ENCODE data around the gene C1orf35. TPM values are rescaled to one million over a fixed set of nuclear protein-coding genes. Genes with fewer than 3 reads are reported as not detected.

C1orf35 gene
- total and polyA plus RNA-seq, 2 experiments from 2014 or later: 12.3 to 24.6 TPM

DNA sequence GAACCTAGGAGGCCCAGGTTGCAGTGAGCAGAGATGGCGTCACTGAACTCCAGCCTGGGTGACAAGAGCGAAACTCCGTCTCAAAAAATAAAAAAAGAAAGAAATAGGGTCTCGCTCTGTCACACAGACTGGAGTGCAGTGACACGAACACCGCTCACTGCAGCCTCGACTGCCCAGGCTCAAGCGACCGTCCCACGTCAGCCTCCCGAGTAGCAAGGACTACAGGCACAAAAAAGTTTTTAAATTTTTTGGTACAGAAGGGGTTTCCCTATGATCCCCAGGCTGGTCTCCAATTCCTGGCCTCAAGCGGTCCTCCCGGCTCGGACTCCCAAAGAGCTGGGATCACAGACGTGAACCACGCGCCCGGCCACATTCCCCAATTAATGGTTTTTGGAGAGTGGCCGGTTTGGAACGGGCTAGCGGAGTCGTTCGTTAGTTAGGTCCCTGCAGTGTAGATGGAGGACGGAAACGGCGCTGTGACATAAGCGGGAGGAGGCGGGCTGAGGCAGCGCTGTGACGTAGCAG is 36.3 kb upstream of the C1orf35 start:
- peaks cover 40% of the 10 kb centered on the region for H4K20me1 ChIP-seq (ENCODE audit: insufficient read depth, poor library complexity, severe bottlenecking)
- H3K4me1 ChIP-seq (ENCODE audit: insufficient read depth): peaks cover 15% of the 10 kb centered on the region
- peak overlapping the region; percentile 70 for H3K4me2 ChIP-seq
- no peaks in the 10 kb centered on the region for H3K27me3 ChIP-seq
- 27% methylated on average over 29 of the region's 30 CpGs for WGBS (ENCODE audit: low lambda C conversion rate, missing lambda C conversion rate)
- H3K9me2 ChIP-seq (replicated peaks; ENCODE audit: insufficient read depth): no peaks in the 10 kb centered on the region
- H3K4me3 ChIP-seq: peak overlapping the region; percentile 30
- no peaks in the 10 kb centered on the region for H3K36me3 ChIP-seq (replicated peaks; ENCODE audit: insufficient read depth, low read depth)
- TF ChIP-seq EZH2 (IDR thresholded peaks at IDR 0.05; ENCODE audit: borderline replicate concordance) (no peak), EZH2phosphoT487 (IDR thresholded peaks at IDR 0.05; ENCODE audit: low read depth, severe bottlenecking, unreplicated experiment) (no peak)
- TF ChIP-seq, protein P1, sequence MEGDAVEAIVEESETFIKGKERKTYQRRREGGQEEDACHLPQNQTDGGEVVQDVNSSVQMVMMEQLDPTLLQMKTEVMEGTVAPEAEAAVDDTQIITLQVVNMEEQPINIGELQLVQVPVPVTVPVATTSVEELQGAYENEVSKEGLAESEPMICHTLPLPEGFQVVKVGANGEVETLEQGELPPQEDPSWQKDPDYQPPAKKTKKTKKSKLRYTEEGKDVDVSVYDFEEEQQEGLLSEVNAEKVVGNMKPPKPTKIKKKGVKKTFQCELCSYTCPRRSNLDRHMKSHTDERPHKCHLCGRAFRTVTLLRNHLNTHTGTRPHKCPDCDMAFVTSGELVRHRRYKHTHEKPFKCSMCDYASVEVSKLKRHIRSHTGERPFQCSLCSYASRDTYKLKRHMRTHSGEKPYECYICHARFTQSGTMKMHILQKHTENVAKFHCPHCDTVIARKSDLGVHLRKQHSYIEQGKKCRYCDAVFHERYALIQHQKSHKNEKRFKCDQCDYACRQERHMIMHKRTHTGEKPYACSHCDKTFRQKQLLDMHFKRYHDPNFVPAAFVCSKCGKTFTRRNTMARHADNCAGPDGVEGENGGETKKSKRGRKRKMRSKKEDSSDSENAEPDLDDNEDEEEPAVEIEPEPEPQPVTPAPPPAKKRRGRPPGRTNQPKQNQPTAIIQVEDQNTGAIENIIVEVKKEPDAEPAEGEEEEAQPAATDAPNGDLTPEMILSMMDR (IDR thresholded peaks at IDR 0.05; ENCODE audit: poor library complexity): no peak
- no peaks in the 10 kb centered on the region for H3K9me3 ChIP-seq (ENCODE audit: low read depth)
- H2AFZ ChIP-seq: peak overlapping the region; percentile 86
- H3K27ac ChIP-seq: peak overlapping the region; percentile 94
- no peak for DNase-seq (ENCODE audit: low spot score)
- H3K79me2 ChIP-seq: peaks cover 40% of the 10 kb centered on the region

GRCh38 chr1:228136901-228137300 is 33.8 kb upstream of the C1orf35 start:
- peaks cover 15% of the 10 kb centered on the region for H3K79me2 ChIP-seq
- peaks cover 15% of the 10 kb centered on the region for H4K20me1 ChIP-seq (ENCODE audit: insufficient read depth, poor library complexity, severe bottlenecking)
- H2AFZ ChIP-seq: no peak overlapping the region
- H3K4me2 ChIP-seq: no peak overlapping the region
- 53% methylated on average over 1 of the region's 1 CpG for WGBS (ENCODE audit: low lambda C conversion rate, missing lambda C conversion rate)
- no peak overlapping the region for H3K27ac ChIP-seq
- TF ChIP-seq EZH2phosphoT487 (IDR thresholded peaks at IDR 0.05; ENCODE audit: low read depth, severe bottlenecking, unreplicated experiment): no peak
- no peak for TF ChIP-seq EZH2 (IDR thresholded peaks at IDR 0.05; ENCODE audit: borderline replicate concordance)
- TF ChIP-seq, protein P1 (IDR thresholded peaks at IDR 0.05; ENCODE audit: poor library complexity): no peak
- H3K4me3 ChIP-seq: no peak overlapping the region
- DNase-seq (ENCODE audit: low spot score): no peak
- no peaks in the 10 kb centered on the region for H3K36me3 ChIP-seq (replicated peaks; ENCODE audit: insufficient read depth, low read depth)
- no peaks in the 10 kb centered on the region for H3K9me3 ChIP-seq (ENCODE audit: low read depth)
- H3K4me1 ChIP-seq (ENCODE audit: insufficient read depth): peaks cover 11% of the 10 kb centered on the region
- no peaks in the 10 kb centered on the region for H3K27me3 ChIP-seq
- H3K9me2 ChIP-seq (replicated peaks; ENCODE audit: insufficient read depth): no peaks in the 10 kb centered on the region

DNA sequence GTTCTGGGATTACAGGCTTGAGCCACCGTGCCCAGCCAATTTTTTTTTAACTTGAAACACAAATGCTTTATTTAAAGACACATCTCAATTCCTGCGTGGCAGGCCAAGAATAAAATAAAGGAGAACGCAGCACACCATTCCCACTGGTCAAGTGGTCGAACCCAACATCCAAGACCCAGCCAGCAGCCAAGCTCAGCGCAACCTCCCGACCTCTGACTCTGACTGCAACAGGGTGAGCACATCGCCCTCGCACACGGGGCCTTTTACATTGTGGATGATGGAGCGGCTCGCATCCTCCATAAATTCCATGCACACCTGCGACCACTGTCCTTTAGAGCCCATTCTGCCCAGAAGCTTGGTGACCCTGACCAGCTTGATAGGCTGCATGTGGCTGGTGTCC is 31.5 kb upstream of the C1orf35 start:
- no peaks in the 10 kb centered on the region for H3K9me3 ChIP-seq (ENCODE audit: low read depth)
- no peak overlapping the region for H3K4me3 ChIP-seq
- no peak overlapping the region for H3K4me2 ChIP-seq
- 95% methylated on average over 12 of the region's 12 CpGs for WGBS (ENCODE audit: low lambda C conversion rate, missing lambda C conversion rate)
- H3K4me1 ChIP-seq (ENCODE audit: insufficient read depth): no peaks in the 10 kb centered on the region
- no peaks in the 10 kb centered on the region for H3K27me3 ChIP-seq
- no peaks in the 10 kb centered on the region for H4K20me1 ChIP-seq (ENCODE audit: insufficient read depth, poor library complexity, severe bottlenecking)
- no peaks in the 10 kb centered on the region for H3K9me2 ChIP-seq (replicated peaks; ENCODE audit: insufficient read depth)
- H3K27ac ChIP-seq: no peak overlapping the region
- DNase-seq (ENCODE audit: low spot score): no peak
- no peaks in the 10 kb centered on the region for H3K36me3 ChIP-seq (replicated peaks; ENCODE audit: insufficient read depth, low read depth)
- TF ChIP-seq, protein P1 (IDR thresholded peaks at IDR 0.05; ENCODE audit: poor library complexity): no peak
- TF ChIP-seq EZH2 (IDR thresholded peaks at IDR 0.05; ENCODE audit: borderline replicate concordance) (no peak), EZH2phosphoT487 (IDR thresholded peaks at IDR 0.05; ENCODE audit: low read depth, severe bottlenecking, unreplicated experiment) (no peak)
- H2AFZ ChIP-seq: no peak overlapping the region
- H3K79me2 ChIP-seq: no peaks in the 10 kb centered on the region

Data from hepatocyte (in vitro differentiated cells).